ENCODE measurements around the gene MED12. TPM values are rescaled to one million over a fixed set of nuclear protein-coding genes. Genes with fewer than 3 reads are reported as not detected.

MED12 gene
- total and polyA plus RNA-seq, 2 of the 8 experiments (the other 6 are each of a cell fraction or from before 2014, with no cell fraction given), result 19.4 to 48.9 TPM

DNA sequence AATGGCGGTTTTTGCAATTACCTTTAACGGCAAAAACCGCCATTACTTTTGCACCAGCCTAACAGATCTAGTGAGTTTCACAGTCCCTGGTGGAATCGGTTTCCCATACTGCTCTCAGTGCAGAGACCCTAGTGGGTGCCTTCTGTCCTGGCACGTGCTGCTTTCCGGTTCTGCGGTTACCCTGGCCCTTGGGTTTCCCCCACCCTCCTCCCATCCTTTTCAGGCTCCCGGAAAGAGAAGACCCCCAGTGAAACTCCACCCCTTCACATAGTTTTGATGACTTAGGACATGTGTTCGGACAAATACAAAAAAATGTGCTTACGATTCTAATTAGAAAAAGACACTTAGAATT lies 63.1 kb downstream of the MED12 start:
- POLR2A ChIA-PET (ENCODE audit: partially characterized antibody), result interaction anchor here (0.8 to 3.0 kb wide), 27 partner anchors 8 to 251 kb away, joined by 3 to 13 read pairs (median 5); partner anchors contain the start of genes GJB1, IL2RG, MED12 and NLGN3
- Histone ChIP-seq H2BK120ac (replicated peaks; ENCODE audit: low read depth, low read length) (peak overlapping the region; percentile 64), H2BK12ac (ENCODE audit: low read depth, low read length) (peak overlapping the region; percentile 68; the same call in 1 of the 2 replicates), H3K18ac (ENCODE audit: extremely low read depth, low read length) (peak overlapping the region; percentile 87), H2AFZ (ENCODE audit: low read length) (no peak overlapping the region), H2BK5ac (ENCODE audit: low read depth, low read length) (peak overlapping the region; percentile 83; the same call in 1 of the 2 replicates), H3K36me3 (ENCODE audit: control insufficient read depth in 2 of 4, insufficient read depth in 4 of 4, low read length in 3 of 4) (no peaks in the 10 kb centered on the region), H3K27ac (ENCODE audit: low read depth, low read length) (peak overlapping the region; percentile 90), H3K4me1 (replicated peaks in 1 of 4; ENCODE audit: control insufficient read depth in 3 of 4, insufficient read depth in 4 of 4, low read length in 3 of 4) (peaks cover 3 to 7% (median 5%) of the 10 kb centered on the region in 4 experiments; a peak in 4 of 7 replicates), H3K4me3 (ENCODE audit: extremely low read depth in 1 of 4, insufficient read depth in 2 of 4, low read depth in 3 of 4, low read length in 4 of 4) (peak overlapping the region; percentile 41 to 64 (median 45); a peak in 7 of 8 replicates), H4K20me1 (replicated peaks in 1 of 2; ENCODE audit: control insufficient read depth in 1 of 2, insufficient read depth in 2 of 2, low read length in 2 of 2) (no peaks in the 10 kb centered on the region), H3K14ac (ENCODE audit: insufficient read length) (no peak overlapping the region), H3K9ac (replicated peaks in 1 of 4; ENCODE audit: extremely low read depth in 1 of 4, low read depth in 3 of 4, low read length in 3 of 4) (peak overlapping the region in 3 of 4 experiments; percentile 70 to 76 (median 74); a peak in 6 of 7 replicates), H2BK15ac (ENCODE audit: low read length) (no peak overlapping the region), H3K23me2 (ENCODE audit: low read depth, low read length) (no peaks in the 10 kb centered on the region), H4K91ac (replicated peaks; ENCODE audit: insufficient read length, low read length) (peak overlapping the region; percentile 5), H3K56ac (replicated peaks; ENCODE audit: insufficient read length, low read depth, low read length) (peak overlapping the region; percentile 32), H3K9me3 (ENCODE audit: insufficient read depth in 2 of 2, low read depth in 1 of 2, low read length in 1 of 2) (no peaks in the 10 kb centered on the region), H3K4ac (replicated peaks; ENCODE audit: insufficient read length, low read depth, low read length) (no peak overlapping the region), H4K5ac (ENCODE audit: insufficient read length, low read depth, low read length) (peak overlapping the region; percentile 34), H3K27me3 (replicated peaks in 1 of 4; ENCODE audit: control insufficient read depth in 3 of 4, extremely low read depth in 1 of 4, insufficient read depth in 3 of 4, low read length in 3 of 4) (no peaks in the 10 kb centered on the region), H2BK20ac (ENCODE audit: low read length) (no peak overlapping the region), H3K79me2 (ENCODE audit: control insufficient read depth in 1 of 2, insufficient read depth in 2 of 2, low read length in 2 of 2) (no peaks in the 10 kb centered on the region), H2AK5ac (ENCODE audit: low read depth, low read length) (no peak overlapping the region), H4K8ac (ENCODE audit: extremely low read depth, insufficient read depth, low read length) (peak overlapping the region; percentile 22; the same call in 1 of the 2 replicates), H3K4me2 (ENCODE audit: insufficient read depth in 1 of 2, low read depth in 2 of 2, low read length in 2 of 2) (peak overlapping the region; percentile 62 to 72), H3K79me1 (ENCODE audit: low read depth, low read length) (no peaks in the 10 kb centered on the region), H3K23ac (ENCODE audit: insufficient read length) (no peak overlapping the region)
- FAIRE-seq (no peak), DNase-seq (ENCODE audit: low read depth in 1 of 2, low spot score in 2 of 2) (no peak)
- WGBS, 2 experiments (ENCODE audit: extremely low coverage in 1 of 2, insufficient coverage in 1 of 2, insufficient read length in 1 of 2, insufficient replicate concordance in 2 of 2, low coverage in 1 of 2, low lambda C conversion rate in 2 of 2, missing lambda C conversion rate in 1 of 2), result 6% methylated on average over 9 of the region's 10 CpGs; no CpG with 5 or more reads in 1 of the 2 experiments
- TF ChIP-seq KDM4A (IDR thresholded peaks at IDR 0.05; ENCODE audit: low read depth, low read length, severe bottlenecking) (no peak), MAFK (IDR thresholded peaks at IDR 0.05; ENCODE audit: low read depth, low read length) (no peak), MAX (IDR thresholded peaks at IDR 0.05) (peak; percentile 64; the same call in 1 of the 2 replicates), EZH2 (IDR thresholded peaks at IDR 0.05; ENCODE audit: low read depth, low read length, severe bottlenecking) (no peak)
- CTCF ChIA-PET (ENCODE audit: partially characterized antibody), result interaction anchor here (1.7 kb wide), 1 partner anchor 183 kb away, joined by 4 read pairs; no protein-coding TSS in a partner anchor

Data from H1 (cell line).